ENCODE measurements around the gene ZNF705A.

GRCh38 chr12:8154526-8154925, 2.3 kb upstream of the ZNF705A start:
- TF ChIP-seq CTCF (IDR thresholded peaks at IDR 0.05) (no peak), POLR2A (IDR thresholded peaks at IDR 0.05) (no peak), EP300 (IDR thresholded peaks at IDR 0.05) (no peak)
